GM12864 (cell line): ENCODE results near the gene VEZT.

Experiments used
- DNase-seq: peaks from one replicate; pipeline ENCODE4 v3.0.0-alpha.2; 2011; ENCODE audit warnings: low read depth
- H3K4me3 ChIP-seq: 2 replicates; pipeline ENCODE4 v1.5.1; 2011; ENCODE audit warnings: mild to moderate bottlenecking, low read depth, low read length, control low read depth
- TF ChIP-seq, protein P1 (sequence below): IDR thresholded peaks from 2 replicates; pipeline ENCODE4 v1.5.1; 2011; ENCODE audit warnings: low read depth, mild to moderate bottlenecking, moderate library complexity, low read length, control low read depth, inconsistent platforms; ENCODE audit errors: missing control alignments

The VEZT gene

GRCh38 chr12:95266254-95266653 is 48.6 kb downstream of the VEZT start:
- DNase-seq: no peak
- TF ChIP-seq, protein P1, sequence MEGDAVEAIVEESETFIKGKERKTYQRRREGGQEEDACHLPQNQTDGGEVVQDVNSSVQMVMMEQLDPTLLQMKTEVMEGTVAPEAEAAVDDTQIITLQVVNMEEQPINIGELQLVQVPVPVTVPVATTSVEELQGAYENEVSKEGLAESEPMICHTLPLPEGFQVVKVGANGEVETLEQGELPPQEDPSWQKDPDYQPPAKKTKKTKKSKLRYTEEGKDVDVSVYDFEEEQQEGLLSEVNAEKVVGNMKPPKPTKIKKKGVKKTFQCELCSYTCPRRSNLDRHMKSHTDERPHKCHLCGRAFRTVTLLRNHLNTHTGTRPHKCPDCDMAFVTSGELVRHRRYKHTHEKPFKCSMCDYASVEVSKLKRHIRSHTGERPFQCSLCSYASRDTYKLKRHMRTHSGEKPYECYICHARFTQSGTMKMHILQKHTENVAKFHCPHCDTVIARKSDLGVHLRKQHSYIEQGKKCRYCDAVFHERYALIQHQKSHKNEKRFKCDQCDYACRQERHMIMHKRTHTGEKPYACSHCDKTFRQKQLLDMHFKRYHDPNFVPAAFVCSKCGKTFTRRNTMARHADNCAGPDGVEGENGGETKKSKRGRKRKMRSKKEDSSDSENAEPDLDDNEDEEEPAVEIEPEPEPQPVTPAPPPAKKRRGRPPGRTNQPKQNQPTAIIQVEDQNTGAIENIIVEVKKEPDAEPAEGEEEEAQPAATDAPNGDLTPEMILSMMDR: no peak

DNA sequence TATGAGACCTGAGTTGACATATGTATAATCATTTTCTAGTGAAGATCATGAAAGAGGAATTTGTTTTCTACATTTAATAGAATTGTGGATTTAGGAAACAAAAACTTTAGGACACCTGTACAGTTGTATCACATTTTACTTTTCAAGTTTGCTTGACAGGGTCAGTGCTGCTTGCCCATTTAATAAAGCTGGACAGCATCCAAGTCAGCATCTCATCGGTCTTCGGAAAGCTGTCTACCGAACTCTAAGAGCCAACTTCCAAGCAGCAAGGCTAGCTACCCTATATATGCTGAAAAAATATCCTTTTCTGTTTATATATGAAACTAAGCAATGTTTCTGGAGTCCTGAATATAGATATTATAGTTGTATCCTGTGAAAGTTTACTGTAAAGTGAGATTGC is 52.3 kb downstream of the VEZT start:
- H3K4me3 ChIP-seq: no peak overlapping the region
- DNase-seq: no peak
- TF ChIP-seq, protein P1: no peak

More at GRCh38 chr12:95266254-95266653, 48.6 kb downstream of the VEZT start:
- no peak overlapping the region for H3K4me3 ChIP-seq

DNA sequence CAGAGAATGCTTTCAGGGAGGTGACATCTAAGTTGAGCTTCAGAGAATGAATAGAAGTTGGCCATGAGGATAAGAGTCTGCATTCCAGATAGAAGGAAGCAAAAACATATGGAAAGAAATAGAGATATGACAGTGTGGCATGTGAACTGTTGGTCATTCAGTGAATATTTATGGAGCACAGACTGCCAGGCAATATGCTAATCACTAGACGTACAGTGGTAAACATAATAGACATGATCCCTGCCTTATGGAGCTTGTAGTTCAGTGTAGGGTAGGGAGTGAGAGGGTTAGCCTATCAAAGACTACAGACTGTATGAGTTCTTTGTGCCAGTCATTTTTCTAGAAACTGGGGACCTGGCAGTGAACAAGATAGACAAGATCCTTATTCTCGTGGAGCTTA is 53.9 kb downstream of the VEZT start:
- no peak for DNase-seq
- TF ChIP-seq, protein P1: no peak
- H3K4me3 ChIP-seq: no peak overlapping the region

- no peak for DNase-seq
- TF ChIP-seq, protein P1: no peak
- H3K4me3 ChIP-seq: no peak overlapping the region
Measured at GRCh38 chr12:95277139-95277538, 59.5 kb downstream of the VEZT start.

GRCh38 chr12:95279856-95280255 is 62.2 kb downstream of the VEZT start:
- TF ChIP-seq, protein P1: no peak
- H3K4me3 ChIP-seq: no peak overlapping the region
- DNase-seq: no peak

DNA sequence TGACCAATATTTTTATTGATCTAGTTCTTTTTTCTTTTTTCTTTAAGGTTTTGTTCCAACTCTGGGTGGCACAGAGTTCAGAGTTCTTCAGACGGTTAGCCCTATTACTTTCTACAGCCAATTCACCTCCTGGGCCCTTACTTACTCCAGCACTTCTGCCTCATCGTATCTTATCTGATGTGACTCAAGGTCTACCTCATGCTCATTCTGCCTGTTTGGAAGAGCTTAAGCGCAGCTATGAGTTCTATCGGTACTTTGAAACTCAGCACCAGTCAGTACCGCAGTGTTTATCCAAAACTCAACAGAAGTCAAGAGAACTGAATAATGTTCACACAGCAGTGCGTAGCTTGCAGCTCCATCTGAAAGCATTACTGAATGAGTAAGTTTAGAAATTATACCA is 64.7 kb downstream of the VEZT start:
- DNase-seq: no peak
- TF ChIP-seq, protein P1: no peak
- H3K4me3 ChIP-seq: no peak overlapping the region

DNA sequence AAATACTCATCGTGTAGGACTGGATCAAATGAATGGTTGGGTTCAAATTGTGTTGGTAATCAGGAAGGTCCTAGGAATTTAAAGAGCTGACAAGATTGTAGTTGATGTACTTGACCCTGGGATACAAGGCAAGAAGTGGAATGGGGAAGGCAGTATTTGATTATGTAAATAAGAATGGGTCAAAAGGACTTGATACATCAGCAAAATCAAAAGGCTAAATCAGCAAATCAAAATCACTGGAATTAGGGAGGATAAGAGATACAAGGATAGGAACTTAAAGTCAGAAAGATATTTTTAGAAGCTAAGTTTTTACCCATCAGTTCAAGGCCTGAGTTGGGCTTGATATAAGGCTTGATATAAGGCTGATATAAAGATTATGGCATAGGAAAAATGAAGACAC is 65.8 kb downstream of the VEZT start:
- H3K4me3 ChIP-seq: no peak overlapping the region
- no peak for DNase-seq
- TF ChIP-seq, protein P1: no peak
